Measurements from ENCODE around the gene NRP2.
A peak's percentile ranks its signal among the peaks of the same experiment; 100 is the strongest.

NRP2 gene, protein sequence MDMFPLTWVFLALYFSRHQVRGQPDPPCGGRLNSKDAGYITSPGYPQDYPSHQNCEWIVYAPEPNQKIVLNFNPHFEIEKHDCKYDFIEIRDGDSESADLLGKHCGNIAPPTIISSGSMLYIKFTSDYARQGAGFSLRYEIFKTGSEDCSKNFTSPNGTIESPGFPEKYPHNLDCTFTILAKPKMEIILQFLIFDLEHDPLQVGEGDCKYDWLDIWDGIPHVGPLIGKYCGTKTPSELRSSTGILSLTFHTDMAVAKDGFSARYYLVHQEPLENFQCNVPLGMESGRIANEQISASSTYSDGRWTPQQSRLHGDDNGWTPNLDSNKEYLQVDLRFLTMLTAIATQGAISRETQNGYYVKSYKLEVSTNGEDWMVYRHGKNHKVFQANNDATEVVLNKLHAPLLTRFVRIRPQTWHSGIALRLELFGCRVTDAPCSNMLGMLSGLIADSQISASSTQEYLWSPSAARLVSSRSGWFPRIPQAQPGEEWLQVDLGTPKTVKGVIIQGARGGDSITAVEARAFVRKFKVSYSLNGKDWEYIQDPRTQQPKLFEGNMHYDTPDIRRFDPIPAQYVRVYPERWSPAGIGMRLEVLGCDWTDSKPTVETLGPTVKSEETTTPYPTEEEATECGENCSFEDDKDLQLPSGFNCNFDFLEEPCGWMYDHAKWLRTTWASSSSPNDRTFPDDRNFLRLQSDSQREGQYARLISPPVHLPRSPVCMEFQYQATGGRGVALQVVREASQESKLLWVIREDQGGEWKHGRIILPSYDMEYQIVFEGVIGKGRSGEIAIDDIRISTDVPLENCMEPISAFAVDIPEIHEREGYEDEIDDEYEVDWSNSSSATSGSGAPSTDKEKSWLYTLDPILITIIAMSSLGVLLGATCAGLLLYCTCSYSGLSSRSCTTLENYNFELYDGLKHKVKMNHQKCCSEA

DNA sequence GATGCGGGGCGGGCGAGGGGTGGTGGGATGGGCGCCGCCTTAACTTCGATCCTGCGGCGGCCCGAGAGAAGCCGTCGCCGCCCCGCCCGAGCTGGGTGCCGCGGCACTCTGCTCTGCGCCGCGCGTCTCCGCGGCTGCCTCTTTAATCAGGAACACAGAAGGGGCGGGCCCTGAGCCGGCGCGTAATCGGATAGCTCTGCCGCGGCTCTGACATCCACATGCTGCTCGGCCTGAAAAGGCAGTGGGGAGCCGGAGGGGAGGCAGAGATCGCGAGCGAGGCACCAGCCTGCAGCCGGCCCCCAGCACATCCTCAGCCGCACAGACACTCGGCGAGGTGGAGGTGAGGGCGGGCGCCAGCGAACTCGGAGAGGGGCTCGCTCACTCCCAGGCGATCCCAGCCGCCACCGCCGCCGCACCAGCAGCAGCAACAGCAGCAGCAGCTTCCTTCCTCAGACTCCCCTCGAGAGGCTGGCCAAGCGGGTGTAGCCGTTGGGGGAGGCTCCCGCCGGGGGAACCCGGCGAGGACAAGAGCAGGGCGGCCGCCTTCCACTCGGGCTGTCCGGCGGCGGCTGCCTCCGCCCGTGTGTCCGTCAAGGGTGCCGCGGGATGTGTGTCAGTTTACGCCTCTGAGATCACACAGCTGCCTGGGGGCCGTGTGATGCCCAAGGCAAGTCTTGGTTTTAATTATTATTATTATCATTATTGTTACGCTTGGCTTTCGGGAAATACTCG is at the start of gene NRP2:
Gene NRP2 (plus strand): TSS at position 263 of the 732 bp plus-strand sequence. CDS start 790 bp downstream, outside the sequence.
- DNase-seq = no peak

DNA sequence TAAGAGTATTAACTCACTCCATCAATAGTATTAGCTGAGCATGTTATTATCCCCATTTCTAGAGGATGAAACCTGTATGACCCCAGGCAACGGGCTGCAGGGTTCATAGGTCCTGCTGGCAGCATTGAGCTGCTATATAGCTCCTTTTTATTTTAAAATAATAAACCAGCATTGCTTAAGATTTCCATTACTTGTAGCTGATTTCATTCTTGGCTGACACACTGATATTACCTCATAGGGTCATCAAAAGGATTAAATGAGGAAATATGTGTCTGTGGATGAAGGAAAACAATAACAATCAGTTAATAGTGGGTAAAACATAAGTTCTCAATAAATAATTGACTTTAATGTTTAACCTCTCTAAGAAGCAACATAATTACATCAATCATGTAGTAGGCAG is 48.3 kb upstream of the NRP2 start:
- no peak for DNase-seq

DNA sequence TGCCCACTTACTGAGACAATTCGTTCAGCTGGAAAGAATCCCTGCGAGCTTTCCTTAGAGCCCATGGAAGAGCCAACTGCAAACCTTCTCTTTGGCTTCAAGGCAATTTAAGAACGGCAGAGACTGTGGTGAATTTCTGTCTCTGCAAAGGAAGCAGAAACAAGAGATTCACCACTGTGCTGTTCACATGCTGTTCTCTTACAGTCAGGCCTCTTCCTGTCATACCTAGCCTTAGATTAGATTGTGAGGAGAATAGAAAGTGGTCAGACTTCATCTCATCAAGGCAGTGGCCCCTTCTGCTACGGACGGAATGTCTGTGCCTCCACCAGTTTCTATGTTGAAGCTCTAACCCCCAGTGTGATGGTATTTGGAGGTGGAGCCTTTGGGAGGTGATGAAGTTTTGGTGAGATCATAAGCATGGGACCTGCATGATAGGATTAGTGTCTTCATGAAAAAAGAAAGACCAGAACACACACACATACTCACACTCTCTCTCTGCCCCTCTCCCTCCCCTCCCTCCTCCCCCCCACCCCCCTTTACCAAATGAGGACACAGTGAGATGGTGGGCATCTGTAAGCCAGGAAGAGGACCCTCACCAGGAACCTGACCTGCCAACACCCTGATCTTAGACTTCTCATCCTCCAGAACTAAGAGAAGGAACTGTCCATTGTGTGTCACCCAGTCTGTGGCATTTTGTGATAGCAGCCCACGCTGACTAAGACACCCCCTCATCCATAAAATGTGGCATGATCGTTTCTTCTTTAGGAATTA is 45.6 kb upstream of the NRP2 start:
- no peak for DNase-seq

DNA sequence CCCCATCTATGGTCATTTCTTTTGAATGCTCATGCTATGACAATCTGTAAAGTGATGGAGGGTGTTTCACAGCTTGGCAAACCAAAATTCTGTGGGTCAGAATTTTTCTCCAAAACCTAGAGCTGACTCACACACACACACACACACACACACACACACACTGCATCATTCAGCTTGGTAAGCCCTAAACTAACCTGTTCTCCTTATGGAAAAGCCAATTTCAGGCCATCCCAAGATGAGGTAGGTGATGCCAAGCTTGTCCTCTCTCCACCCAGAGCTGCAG is 45.0 kb upstream of the NRP2 start:
- no peak for DNase-seq

DNA sequence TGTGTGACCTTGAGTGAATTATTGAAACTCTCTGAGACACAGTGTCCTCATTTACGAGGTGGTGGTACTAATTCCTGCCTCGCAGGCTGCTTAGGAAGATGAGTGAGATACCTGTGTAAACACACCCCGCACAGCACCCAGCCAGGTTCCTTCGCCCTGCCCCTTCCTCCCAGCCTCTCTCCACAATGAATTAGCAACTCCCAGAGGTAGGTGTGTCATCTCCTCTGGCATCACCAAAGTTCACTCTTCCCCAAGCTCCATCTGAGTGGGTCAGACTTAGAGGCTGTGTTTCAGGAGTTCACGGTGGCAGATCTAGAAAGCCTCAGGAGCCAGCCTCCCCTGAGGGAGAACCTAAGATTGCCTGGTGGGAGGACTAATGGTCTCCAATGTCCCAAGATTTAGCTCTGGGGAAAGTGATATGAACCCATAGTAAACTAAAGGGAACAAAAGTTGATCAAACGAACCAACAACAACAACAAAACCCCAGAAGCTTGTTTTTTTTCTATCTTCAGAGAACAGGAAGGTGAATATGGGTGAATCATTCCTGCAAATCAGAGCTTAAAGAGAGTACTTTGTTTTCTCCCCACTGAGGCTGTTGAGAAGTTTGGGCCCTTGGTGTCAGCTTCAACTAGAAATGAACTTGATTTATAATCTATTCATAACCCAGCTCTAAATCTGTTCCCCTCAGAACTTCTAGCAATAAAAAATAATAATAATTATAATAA is 44.4 kb upstream of the NRP2 start:
- DNase-seq = no peak

DNA sequence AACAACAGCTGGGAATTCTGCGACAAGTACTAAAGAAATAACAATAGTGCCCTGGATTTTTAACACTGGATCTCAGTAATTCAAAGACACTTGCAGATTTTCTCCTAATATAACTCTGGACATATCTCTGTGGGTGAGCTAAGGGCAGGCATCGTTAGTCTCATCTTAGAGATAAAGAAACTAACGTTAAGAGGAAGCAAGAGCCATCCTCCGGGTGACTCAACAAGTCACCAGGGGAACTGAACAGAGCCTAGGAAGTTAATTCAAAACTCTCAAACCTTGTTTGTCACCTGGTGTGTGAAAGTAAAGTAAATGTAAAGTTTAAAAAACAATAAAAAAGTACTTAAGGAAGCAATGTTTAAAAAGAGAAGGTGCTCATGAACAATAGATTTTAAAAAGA is 41.6 kb upstream of the NRP2 start:
- no peak for DNase-seq

DNA sequence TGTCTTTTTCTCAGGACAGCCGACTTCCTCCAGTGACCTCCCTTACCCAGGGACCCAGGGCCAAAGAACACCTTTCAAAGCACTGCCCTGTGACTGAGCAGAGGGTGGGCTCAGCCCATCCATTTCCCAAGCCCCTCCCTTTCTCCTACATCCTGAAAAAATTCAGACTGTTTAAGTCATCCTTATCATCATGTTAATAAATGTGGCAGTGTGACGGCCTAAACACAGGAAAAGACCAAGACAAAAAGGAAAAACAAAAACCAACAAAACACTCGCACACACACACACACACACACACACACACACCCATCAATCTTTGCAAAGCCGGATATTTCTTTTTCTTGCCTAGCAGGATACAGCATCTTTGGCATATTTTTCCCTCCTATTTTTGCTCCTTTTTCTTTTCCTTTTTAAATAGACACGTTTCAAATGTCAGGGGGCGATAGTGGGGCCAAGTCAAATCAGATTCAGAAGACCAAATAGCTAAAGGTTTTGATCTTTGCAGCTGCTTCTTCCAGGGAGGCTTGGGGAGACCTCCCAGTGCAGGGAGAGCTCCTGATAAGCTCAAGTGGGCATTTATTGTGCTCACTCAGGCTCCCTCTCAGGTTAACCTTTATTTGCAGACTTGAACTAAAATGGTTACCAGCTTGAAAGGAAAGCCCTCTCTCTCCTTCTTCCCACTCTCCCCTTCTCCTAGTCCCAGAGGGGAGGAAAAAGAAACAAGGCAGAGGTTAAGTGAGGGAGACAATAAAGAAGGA is 39.5 kb upstream of the NRP2 start:
- DNase-seq = no peak

DNA sequence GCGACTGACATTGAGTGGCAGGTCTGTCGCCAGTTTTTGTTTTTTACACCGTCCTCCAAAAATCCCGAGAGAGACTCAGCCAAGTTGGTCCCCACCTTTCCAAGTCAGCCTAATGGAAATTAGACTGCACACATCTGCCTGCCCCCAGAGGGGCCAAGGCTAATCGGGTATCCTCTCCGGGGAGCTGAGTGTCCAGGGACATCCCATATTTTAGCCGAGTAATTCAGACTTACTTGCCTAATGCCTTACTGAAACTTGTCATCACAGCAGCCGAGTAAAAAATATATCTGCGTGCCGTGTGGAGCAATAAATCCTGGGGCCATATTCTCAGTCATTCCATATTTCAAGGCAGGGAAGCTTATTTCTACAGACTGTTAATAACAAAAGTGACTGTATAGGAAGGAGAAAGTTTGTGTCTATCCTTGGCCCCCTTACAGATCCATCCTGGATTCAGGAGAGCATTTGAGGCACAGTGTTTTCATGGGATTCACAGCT is 38.9 kb upstream of the NRP2 start:
- no peak for DNase-seq

DNA sequence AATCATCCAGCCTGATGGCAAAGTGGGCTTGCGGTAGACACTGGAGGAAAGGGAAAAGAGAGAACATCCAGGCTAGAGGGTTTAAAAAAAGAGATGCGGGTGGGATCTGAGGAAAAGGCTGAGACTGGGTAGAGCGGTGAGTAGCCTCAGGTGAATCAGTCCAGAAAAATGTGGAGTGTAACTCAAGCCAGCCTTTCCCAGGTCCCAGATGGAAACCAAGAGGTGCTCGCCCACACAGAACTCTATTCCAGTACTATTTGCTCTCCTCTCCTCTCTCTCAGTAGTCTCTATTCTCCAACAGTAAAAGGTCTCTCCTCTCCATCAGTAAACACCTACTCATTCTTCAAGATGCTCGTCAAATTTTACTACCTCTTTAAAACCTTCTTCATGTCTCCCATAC is 38.3 kb upstream of the NRP2 start:
- peak; percentile 47 for DNase-seq

DNA sequence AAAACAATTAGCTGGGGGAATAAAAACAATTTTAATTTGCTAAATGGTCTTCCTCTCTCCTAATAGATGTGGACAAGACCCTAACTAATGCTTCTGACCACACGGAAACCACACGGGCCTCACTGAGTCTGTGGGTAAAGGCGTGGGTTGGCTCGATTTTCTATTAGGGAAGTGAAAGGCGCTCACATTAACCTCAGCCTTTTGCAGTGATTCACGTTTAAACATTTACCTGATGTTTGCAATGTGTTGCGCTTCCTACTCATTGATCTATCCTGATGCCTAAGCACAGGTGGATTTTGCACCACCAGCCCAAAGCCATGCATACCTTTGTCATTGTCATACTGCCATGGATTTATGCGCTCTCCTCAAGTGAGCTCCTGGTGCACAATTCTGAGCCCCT is 35.6 kb upstream of the NRP2 start:
- no peak for DNase-seq

DNA sequence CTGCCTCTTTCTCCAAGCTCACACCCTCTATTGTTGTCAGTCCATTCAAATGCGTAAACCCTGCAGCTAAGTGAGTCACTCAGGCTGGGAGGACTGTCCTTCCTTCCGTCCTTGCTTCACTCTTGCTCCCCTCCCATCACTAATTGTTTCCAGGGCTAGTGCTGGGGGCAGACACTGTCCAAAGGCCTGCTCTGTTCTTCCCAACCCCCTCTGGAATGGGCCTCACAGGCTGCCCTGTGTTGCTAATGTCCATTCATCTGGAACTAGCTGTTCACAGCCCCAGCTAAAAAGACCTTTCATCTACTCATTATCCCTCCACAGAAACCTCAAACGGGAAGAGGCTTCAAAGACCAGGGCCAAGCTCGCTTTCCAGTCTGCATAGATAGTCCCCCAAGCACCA is 31.9 kb upstream of the NRP2 start:
- DNase-seq = no peak

DNA sequence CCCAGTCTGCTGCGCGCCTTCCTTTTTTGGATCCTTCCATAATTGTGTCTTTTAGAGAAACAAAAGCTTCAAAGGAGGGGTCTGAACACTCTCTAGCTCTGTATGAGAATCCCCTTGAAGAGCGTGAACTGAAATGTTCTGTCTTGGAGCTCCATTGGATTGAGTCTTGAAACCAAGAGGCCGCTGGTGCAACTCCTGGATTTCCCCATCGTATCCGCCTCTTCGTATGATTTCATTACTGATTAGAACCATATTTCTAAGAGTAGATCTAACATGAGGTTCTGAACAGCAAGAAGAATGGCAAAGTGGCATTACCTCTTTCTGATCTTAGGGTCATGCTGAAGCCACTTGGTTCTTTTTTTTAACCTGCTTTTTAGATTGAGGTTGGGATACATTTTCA is 31.4 kb upstream of the NRP2 start:
- DNase-seq = no peak

DNA sequence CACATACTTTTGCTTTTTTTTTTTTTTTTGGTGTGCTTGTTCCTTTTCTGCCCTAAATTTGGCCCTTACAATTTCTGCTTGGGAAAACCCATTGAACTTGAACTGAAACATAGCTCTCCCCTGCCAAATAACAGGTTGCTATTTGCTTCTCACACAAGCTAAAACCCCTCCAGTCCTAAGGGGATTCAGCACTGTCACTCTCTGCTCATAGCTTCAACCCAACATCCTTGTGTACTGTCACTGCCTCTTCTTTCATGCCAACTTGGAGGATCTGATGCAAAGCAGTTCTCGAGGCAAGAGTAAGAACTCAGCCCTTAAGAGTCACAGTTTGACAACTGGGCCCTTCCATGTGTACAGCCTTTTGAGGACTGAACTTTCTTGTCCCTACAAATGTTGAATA is 30.6 kb upstream of the NRP2 start:
- no peak for DNase-seq

DNA sequence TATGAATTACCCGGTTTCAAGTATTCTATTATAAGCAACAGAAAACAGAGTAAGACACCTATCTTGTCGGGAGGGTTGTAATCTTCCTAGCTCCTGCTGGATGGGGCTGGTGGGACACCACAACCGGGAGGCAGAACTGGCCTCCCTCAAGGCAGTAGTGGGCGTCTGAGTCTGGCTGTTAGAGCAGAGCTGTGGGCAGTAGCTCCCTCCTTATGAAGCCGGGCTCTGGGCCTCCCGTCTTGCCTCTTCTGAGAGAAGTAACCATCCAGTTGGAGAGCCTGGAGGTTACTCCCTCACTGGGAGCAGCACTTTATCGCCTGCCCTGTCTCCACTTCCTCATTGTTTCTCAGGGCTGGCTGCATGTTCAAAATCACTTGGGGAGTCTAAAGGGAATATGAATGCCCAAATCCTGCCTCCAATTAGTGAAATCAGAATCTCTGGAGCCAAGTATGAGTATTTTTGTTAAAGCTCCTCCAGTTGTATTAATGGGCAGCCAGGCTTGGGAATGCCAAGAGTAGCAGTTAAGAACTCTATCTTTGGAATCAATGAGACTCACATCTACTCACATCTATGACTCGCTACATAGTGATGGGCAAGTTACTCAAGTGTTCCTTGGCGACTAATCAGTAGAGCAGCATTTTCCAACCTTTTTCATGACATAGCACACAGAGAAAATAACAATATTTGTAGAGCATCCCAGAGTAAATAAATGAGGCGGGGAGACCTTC is 27.3 kb upstream of the NRP2 start:
- no peak for DNase-seq

DNA sequence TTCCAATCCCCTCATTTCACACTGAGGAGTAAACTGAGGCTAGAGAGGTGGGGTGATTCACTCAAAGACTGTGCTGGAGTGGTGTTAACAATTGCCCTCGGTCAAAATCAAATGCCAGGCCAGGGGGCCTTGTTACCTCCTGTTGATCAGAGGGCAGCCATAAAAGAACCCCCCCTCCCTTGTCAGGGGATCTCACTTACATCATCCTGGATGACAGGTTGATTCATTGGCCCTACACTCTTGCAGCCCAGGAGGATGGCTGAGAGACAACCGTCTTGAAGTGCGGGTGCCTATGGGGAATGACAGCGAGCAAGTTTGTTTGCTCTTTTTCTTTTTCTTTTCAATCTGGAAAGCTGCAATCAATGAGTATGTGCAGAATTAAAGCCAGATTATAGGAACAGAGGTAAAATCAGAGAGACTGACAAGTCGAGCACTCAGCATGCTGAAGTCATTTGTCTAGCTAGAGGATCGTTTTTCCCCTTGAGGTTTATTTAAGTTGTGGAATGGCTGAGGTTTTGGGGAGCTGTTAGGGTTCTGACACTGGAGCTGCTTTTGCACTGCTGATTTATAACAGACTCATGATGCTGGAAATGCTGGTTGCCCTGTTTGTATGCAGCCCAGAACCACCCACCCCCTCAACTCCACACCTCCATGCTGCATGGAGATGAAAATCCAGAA is 26.4 kb upstream of the NRP2 start:
- no peak for DNase-seq

DNA sequence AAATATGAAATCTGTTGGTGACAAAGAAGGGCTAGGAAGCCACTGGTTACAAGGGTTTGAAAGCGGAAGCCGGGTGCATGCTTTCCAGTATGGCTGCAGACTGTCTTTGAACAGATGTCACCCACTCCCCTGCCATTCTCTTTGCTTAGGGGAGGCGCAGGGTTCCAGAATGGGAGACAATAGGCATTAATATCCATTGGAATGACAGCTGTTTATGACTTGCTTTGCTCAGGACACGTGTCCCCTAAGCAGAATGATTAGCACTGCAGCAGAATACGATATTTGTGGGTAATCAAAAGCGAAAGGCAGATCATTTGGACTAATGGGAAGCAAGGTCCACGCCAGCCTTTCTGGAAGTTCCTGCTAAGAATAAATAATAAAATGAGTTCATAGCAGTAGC is 25.8 kb upstream of the NRP2 start:
- no peak for DNase-seq

DNA sequence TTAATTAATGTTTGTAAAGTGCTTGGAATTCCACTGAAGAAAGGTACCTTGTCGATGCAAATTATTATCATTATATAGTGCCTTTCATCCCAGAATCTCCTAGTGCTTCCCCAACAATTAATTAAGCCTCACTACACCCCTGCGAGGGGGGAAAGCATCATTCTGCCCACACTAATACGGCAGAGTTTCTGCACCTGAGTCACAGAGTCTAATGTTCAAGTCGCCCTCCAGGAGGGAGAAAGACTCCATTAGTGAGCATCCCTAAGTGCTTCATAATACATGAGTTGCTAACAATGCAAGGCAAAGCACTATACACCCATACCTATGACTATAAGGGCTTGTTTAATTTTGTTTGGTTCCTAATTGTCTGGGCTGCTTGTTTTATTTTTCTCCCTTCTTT is 25.4 kb upstream of the NRP2 start:
- no peak for DNase-seq

DNA sequence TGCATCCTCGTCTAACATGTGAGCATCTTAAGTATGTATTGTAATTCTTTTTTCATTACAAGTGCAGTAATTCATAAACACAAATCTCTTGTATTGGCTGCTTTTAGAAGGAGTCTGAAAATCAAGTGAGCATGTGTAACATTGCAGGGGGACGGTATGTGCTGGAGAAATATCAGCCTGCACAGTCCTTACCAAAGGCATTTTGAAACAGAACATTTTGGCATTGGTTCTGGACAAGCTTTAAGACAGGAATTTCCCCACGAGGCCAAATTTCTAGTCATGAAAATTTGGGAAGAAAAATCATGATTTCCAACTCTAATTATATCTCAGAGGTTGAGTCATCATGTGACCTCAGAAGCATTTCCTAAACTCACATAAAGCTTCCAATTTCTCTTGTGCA is 24.7 kb upstream of the NRP2 start:
- DNase-seq = no peak

DNA sequence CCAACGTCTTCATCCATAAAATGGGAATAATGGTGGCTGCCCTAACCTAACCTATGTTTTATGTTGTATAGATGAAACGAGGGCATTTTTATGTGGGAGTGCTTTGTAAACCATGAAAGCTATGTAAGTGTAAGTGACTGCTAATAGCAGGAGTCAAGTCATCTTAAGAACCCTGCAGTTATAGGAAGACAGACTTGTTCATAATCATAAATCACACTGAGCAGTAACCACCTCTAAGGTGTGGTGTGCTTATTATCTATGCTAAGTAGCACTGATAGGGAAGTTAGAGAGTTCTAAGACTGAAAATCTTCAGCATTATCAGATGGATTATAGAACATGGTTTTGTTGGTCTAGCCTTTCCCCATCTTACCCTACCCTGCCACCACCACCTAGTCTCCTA is 24.2 kb upstream of the NRP2 start:
- no peak for DNase-seq

DNA sequence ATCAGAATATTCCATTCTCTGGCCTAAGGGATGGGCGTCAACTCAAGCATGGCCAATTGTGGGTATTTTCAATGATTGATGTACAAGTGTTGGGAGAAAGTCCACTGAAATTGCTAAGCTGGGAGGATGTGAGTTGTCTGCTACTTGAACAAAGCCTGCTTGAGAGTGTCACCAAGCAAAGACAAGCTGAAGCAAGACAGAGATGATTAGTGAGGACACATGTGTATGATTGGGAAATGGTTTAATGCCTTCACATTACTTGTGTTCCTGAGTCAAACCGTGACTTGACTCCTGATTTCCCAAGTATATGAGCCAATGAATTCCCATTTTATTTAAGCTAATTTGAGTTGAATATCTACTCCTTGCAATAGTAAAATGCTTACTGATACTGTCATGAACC is 23.7 kb upstream of the NRP2 start:
- no peak for DNase-seq

Measured in NCI-H187 treated with DMSO at 0.1 percent for 48 hours (cell line).